Transverse colon (tissue), 3 donors: ENCODE results near the gene GCC2.

Experiments
- EP300 ChIP-seq: sonication (generic); formaldehyde crosslinking; IDR thresholded peaks from one replicate; pipeline ENCODE4 v1.6.1; 2017; ENCODE audit warnings: antibody characterized with exemption, low read depth
- POLR2A ChIP-seq: fragments of 450-650 bp; IDR thresholded peaks from one replicate; pipeline ENCODE4 v1.6.1; 2016; ENCODE audit warnings: antibody characterized with exemption, mild to moderate bottlenecking, moderate library complexity
- TF ChIP-seq, protein P1 (sequence below), 5 experiments: fragments of 200-600 bp in 3 of 5; fragments of 450-650 bp in 2 of 5; sonication (generic) in 3 of 5; IDR thresholded peaks; 1 replicate in 2 of 5; 2 replicates in 3 of 5; pipeline ENCODE4 v1.5.1; 2016 to 2017; ENCODE audit warnings: antibody characterized with exemption in 5 of 5, inconsistent platforms in 3 of 5, mild to moderate bottlenecking in 2 of 5, moderate library complexity in 1 of 5

DNA sequence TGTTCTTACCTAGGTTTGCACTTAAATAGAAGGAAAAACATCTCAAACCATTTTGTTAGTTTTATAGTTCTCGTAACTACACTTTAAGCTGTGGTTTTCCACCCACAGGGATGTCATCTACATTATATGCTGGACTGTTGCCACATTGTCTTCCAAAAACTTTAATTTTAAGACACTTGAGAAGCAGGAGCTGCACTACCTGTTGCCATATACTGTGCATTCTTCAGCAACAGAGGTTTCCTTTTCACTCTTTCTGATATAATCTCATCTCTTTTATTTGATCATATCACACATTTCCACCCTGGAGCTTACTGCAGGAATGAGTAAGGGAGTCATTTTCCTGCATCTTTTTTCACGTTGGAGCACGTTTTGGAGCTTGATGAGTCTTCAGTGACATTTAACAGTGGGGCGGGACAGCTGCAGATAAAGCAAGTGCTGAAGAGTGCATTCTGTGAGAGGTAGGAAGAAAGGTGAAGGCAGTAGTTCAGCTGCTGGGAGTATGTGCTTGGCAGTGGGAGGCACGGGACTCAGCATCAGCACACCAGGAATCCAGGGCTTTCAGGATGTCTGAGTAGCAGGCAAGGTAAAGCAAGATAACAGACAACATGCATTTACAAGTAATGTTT is 89.1 kb downstream of the GCC2 start:
- TF ChIP-seq, protein P1, sequence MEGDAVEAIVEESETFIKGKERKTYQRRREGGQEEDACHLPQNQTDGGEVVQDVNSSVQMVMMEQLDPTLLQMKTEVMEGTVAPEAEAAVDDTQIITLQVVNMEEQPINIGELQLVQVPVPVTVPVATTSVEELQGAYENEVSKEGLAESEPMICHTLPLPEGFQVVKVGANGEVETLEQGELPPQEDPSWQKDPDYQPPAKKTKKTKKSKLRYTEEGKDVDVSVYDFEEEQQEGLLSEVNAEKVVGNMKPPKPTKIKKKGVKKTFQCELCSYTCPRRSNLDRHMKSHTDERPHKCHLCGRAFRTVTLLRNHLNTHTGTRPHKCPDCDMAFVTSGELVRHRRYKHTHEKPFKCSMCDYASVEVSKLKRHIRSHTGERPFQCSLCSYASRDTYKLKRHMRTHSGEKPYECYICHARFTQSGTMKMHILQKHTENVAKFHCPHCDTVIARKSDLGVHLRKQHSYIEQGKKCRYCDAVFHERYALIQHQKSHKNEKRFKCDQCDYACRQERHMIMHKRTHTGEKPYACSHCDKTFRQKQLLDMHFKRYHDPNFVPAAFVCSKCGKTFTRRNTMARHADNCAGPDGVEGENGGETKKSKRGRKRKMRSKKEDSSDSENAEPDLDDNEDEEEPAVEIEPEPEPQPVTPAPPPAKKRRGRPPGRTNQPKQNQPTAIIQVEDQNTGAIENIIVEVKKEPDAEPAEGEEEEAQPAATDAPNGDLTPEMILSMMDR (IDR thresholded peaks at IDR 0.05): no peak
- TF ChIP-seq POLR2A (no peak), EP300 (no peak)
